C4-2B (cell line): Measurements from ENCODE around the gene ELN.

Experiments
- H3K27ac ChIP-seq: fragments of 450-650 bp; 2 replicates; pipeline ENCODE4 v1.5.1; 2017
- CTCF ChIP-seq: fragments of 450-650 bp; conservative IDR thresholded peaks from 2 replicates; pipeline ENCODE4 v1.5.1; 2017; ENCODE audit warnings: mild to moderate bottlenecking
- ZFX ChIP-seq: fragments of 450-650 bp; IDR thresholded peaks from 2 replicates; pipeline ENCODE4 v1.6.1; 2017

Gene ELN

GRCh38 chr7:74101061-74101681 lies 73.2 kb downstream of the ELN start:
- TF ChIP-seq ZFX (no peak), CTCF (no peak)
- H3K27ac ChIP-seq: no peak overlapping the region

GRCh38 chr7:74103219-74103772 lies 75.3 kb downstream of the ELN start:
- H3K27ac ChIP-seq: no peak overlapping the region
- TF ChIP-seq ZFX (no peak), CTCF (no peak)

DNA sequence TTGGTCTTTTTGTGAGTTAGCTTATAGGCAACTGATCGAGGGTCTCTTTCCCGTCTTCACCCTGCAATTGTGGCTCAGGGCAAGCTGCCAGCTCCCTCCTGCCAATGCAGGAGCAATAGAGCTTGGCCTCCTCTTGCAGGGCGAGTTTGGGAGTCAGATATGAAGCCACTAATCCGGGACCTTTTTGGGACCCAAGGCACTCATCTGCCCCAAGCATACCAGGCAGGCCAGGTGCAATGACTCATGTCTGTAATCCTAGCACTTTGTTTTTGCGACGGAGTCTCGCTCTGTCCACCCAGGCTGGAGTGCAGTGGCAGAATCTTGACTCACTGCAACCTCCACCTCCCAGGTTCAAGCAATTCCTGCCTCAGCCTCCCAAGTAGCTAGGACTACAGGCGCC lies 76.7 kb downstream of the ELN start:
- H3K27ac ChIP-seq: no peak overlapping the region
- TF ChIP-seq CTCF: no peak
- TF ChIP-seq ZFX: no peak

DNA sequence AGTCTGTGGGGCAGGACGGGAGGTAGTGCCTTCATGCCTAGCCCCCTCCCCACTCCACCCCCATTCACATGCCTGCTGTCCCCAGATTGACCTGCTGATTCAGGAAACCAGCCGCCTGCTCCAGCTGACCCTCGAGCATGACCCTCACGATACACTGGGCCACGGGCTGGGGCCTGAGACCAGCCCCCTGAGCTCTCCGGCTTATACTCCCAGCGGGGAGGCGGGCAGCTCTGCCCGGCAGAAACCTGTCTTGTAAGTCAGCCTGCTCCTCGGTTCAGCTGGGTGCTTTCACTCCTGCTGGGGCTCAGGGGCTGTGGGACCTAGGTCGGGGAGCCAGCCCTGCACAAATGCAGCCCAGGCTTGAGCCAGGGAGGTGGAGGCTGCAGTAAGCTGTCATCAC lies 78.0 kb downstream of the ELN start:
- no peak overlapping the region for H3K27ac ChIP-seq
- TF ChIP-seq ZFX: no peak

GRCh38 chr7:74106846-74107245 lies 78.9 kb downstream of the ELN start:
- no peak for TF ChIP-seq ZFX
- TF ChIP-seq CTCF: no peak
- no peak overlapping the region for H3K27ac ChIP-seq

DNA sequence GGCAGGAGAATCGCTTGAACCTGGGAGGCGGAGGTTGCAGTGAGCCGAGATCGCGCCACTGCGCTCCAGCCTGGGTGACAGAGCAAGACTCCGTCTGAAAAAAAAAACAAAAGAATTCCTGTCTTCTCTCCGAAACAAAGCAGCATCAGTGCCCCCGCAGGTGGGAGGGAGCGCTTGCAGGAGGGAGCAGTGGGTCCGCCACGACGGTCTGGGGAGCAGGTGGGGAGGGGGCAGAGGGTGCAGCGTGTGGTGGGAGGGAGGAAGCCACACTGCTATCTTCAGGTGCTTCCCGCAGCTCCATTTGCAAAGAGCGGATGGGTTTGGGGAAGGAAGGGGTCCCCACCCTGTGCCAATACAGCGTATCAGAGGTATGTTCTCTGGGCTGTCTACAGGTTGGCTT lies 87.4 kb downstream of the ELN start:
- no peak for TF ChIP-seq ZFX
- no peak for TF ChIP-seq CTCF
- no peak overlapping the region for H3K27ac ChIP-seq

- TF ChIP-seq ZFX: no peak
- TF ChIP-seq CTCF: no peak
- H3K27ac ChIP-seq: no peak overlapping the region
Observed at GRCh38 chr7:74116356-74116755, 88.4 kb downstream of the ELN start.
